8988T (cell line): ENCODE measurements around the gene MYO1H.
"Not testable (repeated sequence)": the region's sequence is repeated elsewhere in the genome, so short reads cannot be mapped to it uniquely, and the experiment has no call there.

ENCODE experiments used
- DNase-seq: peaks from one replicate; pipeline ENCODE4 v3.0.0; 2011

The MYO1H gene

GRCh38 chr12:109352184-109352583 is 4.5 kb downstream of the MYO1H start:
- no peak for DNase-seq

- DNase-seq, result no peak
These were observed 8.9 kb downstream of the MYO1H start for GRCh38 chr12:109356577-109356976.

GRCh38 chr12:109357032-109357431 is 9.3 kb downstream of the MYO1H start:
- DNase-seq, result no peak

GRCh38 chr12:109358154-109358869 is 10.6 kb downstream of the MYO1H start:
- no peak for DNase-seq

GRCh38 chr12:109359131-109359690 is 11.5 kb downstream of the MYO1H start:
- DNase-seq, result no peak

GRCh38 chr12:109369831-109370230 is 22.1 kb downstream of the MYO1H start:
- DNase-seq, result no peak

GRCh38 chr12:109377139-109377685 is 29.5 kb downstream of the MYO1H start:
- no peak for DNase-seq

GRCh38 chr12:109378569-109378968 is 30.9 kb downstream of the MYO1H start:
- DNase-seq, result no peak

GRCh38 chr12:109382031-109382430 is 34.3 kb downstream of the MYO1H start:
- no peak for DNase-seq

- DNase-seq, result no peak
These were observed 35.5 kb downstream of the MYO1H start for GRCh38 chr12:109383240-109383639.

- no peak for DNase-seq
These were observed 37.8 kb downstream of the MYO1H start for GRCh38 chr12:109385339-109386058.

GRCh38 chr12:109386059-109386433 is 38.3 kb downstream of the MYO1H start:
- DNase-seq, result no peak

- DNase-seq, result no peak
These were observed 39.9 kb downstream of the MYO1H start for GRCh38 chr12:109387425-109388166.

GRCh38 chr12:109388167-109388563 is 40.5 kb downstream of the MYO1H start:
- DNase-seq, result no peak

GRCh38 chr12:109389146-109389545 is 41.4 kb downstream of the MYO1H start:
- DNase-seq, result no peak

- peak; percentile 43 for DNase-seq
These were observed 46.0 kb downstream of the MYO1H start for GRCh38 chr12:109393437-109394345.

- no peak for DNase-seq
These were observed 47.2 kb downstream of the MYO1H start for GRCh38 chr12:109394891-109395290.

GRCh38 chr12:109404841-109405240 is 57.1 kb downstream of the MYO1H start:
- not testable (repeated sequence) for DNase-seq

- DNase-seq, result not testable (repeated sequence)
These were observed 58.4 kb downstream of the MYO1H start for GRCh38 chr12:109406147-109406546.

GRCh38 chr12:109418848-109419480 is 71.3 kb downstream of the MYO1H start:
- DNase-seq, result no peak

- no peak for DNase-seq
These were observed 73.8 kb downstream of the MYO1H start for GRCh38 chr12:109421355-109422087.
